Measurements from ENCODE around the gene TNFRSF12A. TPM values are rescaled to one million over a fixed set of nuclear protein-coding genes. Genes with fewer than 3 reads are reported as not detected.
A peak's percentile ranks its signal among the peaks of the same experiment; 100 is the strongest.

TNFRSF12A gene
- total and polyA plus RNA-seq, 9 of the 15 experiments (the other 6 are each of a cell fraction or from before 2014, with no cell fraction given): 0.41 to 61.8 (median 26.5) TPM

DNA sequence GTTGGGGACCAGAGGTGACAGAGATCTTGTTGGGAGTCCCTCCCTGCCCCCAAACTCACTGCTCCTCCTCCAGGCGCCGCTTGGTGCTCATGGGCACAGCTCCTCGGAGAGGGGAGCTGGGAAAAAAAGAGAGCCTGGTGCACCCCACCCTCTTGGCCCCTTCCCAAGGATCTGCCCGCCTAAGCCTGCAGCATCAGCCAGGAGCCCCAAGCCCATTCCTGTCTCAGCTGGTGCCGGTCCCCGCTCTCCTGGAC is 3.2 kb downstream of the TNFRSF12A start:
- H3K4me2 ChIP-seq (ENCODE audit: insufficient read depth, low read length): peak overlapping the region; percentile 83
- H3K9me1 ChIP-seq (ENCODE audit: control insufficient read depth, insufficient read depth, low read length): peaks cover 2% of the 10 kb centered on the region
- peak overlapping the region; percentile 82 for H3K4me3 ChIP-seq
- peaks cover 42% of the 10 kb centered on the region for H3K79me2 ChIP-seq (ENCODE audit: control insufficient read depth, insufficient read depth, low read length)
- ATAC-seq (peak; percentile 0; the same call in 2 of the 3 replicates), DNase-seq (ENCODE audit: extremely low read depth in 1 of 4, low spot score in 3 of 4) (peak in 2 of 4 experiments; percentile 14 to 68), FAIRE-seq (no peak)
- in situ Hi-C loops (cut with MboI) (no loop called here), intact Hi-C loops (cut with micrococcal nuclease) (loop anchor here (10.0 kb wide), 1 partner anchor 59 kb away; the partner anchor contains the start of genes KREMEN2 and PAQR4)
- peaks cover 28% of the 10 kb centered on the region for H4K20me1 ChIP-seq (replicated peaks; ENCODE audit: control insufficient read depth, insufficient read depth, low read length)
- peaks cover 39% of the 10 kb centered on the region; the same call in 2 of the 3 replicates for H3K36me3 ChIP-seq (ENCODE audit: control insufficient read depth, insufficient read depth, low read length)
- peak overlapping the region; percentile 88 to 95; a peak in 3 of 4 replicates for H3K9ac ChIP-seq (ENCODE audit: insufficient read depth in 1 of 2, low read depth in 2 of 2, low read length in 2 of 2)
- CTCF ChIA-PET (ENCODE audit: low intra/inter-chr PET ratio): no interaction called here
- BruUV-seq (replicated peaks): no TSS peak
- POLR2A ChIA-PET: interaction anchor here (0.5 to 2.7 kb wide), 12 partner anchors 8 to 215 kb away, joined by 3 to 15 read pairs (median 4); no protein-coding TSS in a partner anchor
- H3K27ac ChIP-seq (ENCODE audit: extremely low read depth, low read depth, low read length): peak overlapping the region; percentile 90
- H3K9me3 ChIP-seq (replicated peaks; ENCODE audit: control insufficient read depth, insufficient read depth, low read depth, low read length): no peaks in the 10 kb centered on the region
- 9% methylated on average over 6 of the region's 6 CpGs for WGBS (ENCODE audit: insufficient coverage, low coverage, missing lambda C conversion rate)
- peaks cover 26 to 87% of the 10 kb centered on the region in 2 experiments for H3K4me1 ChIP-seq (replicated peaks in 1 of 2; ENCODE audit: control insufficient read depth in 2 of 2, insufficient read depth in 2 of 2, low read length in 2 of 2)
- no peak overlapping the region for H2AFZ ChIP-seq (ENCODE audit: low read depth, low read length)
- H3K27me3 ChIP-seq (ENCODE audit: control insufficient read depth in 2 of 2, insufficient read depth in 2 of 2, low read length in 2 of 2): no peaks in the 10 kb centered on the region
- TF ChIP-seq STAG1 (CRISPR knock-in tag; IDR thresholded peaks at IDR 0.05; ENCODE audit: borderline replicate concordance) (no peak), POLR2AphosphoS5 (IDR thresholded peaks at IDR 0.05; ENCODE audit: control insufficient read depth, insufficient read depth, low read depth, low read length) (peak; percentile 8; the same call in 1 of the 2 replicates), ZNF561 (CRISPR knock-in tag; conservative IDR thresholded peaks at IDR 0.05) (no peak), MCM2 (IDR thresholded peaks at IDR 0.05; ENCODE audit: low read depth) (no peak), ZMIZ1 (IDR thresholded peaks at IDR 0.05; ENCODE audit: low read depth in 2 of 2, low read length in 2 of 2) (0 out of 4 replicates have a peak, but pooled peaks of 1 of the 2 experiments have one; percentile 19), NFIC (IDR thresholded peaks at IDR 0.05) (peak; percentile 50; the same call in 1 of the 2 replicates), ETV6 (IDR thresholded peaks at IDR 0.05; ENCODE audit: borderline replicate concordance in 1 of 2, low read depth in 2 of 2, low read length in 1 of 2) (peak in 1 of 2 experiments; percentile 17; a peak in 1 of 4 replicates), ETV6 (CRISPR knock-in tag; IDR thresholded peaks at IDR 0.05; ENCODE audit: borderline replicate concordance) (no peak), THRAP3 (IDR thresholded peaks at IDR 0.05; ENCODE audit: borderline replicate concordance) (0 out of 2 replicates have a peak, but pooled peaks have one; percentile 11), ILF3 (IDR thresholded peaks at IDR 0.05; ENCODE audit: borderline replicate concordance) (0 out of 2 replicates have a peak, but pooled peaks have one; percentile 23), ZNF263 (CRISPR knock-in tag; IDR thresholded peaks at IDR 0.05; ENCODE audit: borderline replicate concordance) (0 out of 2 replicates have a peak, but pooled peaks have one; percentile 15)
- TF ChIP-seq, protein P1, sequence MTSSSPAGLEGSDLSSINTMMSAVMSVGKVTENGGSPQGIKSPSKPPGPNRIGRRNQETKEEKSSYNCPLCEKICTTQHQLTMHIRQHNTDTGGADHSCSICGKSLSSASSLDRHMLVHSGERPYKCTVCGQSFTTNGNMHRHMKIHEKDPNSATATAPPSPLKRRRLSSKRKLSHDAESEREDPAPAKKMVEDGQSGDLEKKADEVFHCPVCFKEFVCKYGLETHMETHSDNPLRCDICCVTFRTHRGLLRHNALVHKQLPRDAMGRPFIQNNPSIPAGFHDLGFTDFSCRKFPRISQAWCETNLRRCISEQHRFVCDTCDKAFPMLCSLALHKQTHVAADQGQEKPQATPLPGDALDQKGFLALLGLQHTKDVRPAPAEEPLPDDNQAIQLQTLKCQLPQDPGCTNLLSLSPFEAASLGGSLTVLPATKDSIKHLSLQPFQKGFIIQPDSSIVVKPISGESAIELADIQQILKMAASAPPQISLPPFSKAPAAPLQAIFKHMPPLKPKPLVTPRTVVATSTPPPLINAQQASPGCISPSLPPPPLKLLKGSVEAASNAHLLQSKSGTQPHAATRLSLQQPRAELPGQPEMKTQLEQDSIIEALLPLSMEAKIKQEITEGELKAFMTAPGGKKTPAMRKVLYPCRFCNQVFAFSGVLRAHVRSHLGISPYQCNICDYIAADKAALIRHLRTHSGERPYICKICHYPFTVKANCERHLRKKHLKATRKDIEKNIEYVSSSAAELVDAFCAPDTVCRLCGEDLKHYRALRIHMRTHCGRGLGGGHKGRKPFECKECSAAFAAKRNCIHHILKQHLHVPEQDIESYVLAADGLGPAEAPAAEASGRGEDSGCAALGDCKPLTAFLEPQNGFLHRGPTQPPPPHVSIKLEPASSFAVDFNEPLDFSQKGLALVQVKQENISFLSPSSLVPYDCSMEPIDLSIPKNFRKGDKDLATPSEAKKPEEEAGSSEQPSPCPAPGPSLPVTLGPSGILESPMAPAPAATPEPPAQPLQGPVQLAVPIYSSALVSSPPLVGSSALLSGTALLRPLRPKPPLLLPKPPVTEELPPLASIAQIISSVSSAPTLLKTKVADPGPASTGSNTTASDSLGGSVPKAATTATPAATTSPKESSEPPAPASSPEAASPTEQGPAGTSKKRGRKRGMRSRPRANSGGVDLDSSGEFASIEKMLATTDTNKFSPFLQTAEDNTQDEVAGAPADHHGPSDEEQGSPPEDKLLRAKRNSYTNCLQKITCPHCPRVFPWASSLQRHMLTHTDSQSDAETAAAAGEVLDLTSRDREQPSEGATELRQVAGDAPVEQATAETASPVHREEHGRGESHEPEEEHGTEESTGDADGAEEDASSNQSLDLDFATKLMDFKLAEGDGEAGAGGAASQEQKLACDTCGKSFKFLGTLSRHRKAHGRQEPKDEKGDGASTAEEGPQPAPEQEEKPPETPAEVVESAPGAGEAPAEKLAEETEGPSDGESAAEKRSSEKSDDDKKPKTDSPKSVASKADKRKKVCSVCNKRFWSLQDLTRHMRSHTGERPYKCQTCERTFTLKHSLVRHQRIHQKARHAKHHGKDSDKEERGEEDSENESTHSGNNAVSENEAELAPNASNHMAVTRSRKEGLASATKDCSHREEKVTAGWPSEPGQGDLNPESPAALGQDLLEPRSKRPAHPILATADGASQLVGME (CRISPR knock-in tag; IDR thresholded peaks at IDR 0.05): 0 out of 2 replicates have a peak, but pooled peaks have one; percentile 3

All from K562 (cell line).